NCI-H526 (cell line): Measurements from ENCODE around the gene SEMA5B.

ENCODE experiments used
- DNase-seq, 2 experiments: peaks; one replicate each; lab custom pipeline; 2025; lab: John Stamatoyannopoulos, UW

SEMA5B gene

DNA sequence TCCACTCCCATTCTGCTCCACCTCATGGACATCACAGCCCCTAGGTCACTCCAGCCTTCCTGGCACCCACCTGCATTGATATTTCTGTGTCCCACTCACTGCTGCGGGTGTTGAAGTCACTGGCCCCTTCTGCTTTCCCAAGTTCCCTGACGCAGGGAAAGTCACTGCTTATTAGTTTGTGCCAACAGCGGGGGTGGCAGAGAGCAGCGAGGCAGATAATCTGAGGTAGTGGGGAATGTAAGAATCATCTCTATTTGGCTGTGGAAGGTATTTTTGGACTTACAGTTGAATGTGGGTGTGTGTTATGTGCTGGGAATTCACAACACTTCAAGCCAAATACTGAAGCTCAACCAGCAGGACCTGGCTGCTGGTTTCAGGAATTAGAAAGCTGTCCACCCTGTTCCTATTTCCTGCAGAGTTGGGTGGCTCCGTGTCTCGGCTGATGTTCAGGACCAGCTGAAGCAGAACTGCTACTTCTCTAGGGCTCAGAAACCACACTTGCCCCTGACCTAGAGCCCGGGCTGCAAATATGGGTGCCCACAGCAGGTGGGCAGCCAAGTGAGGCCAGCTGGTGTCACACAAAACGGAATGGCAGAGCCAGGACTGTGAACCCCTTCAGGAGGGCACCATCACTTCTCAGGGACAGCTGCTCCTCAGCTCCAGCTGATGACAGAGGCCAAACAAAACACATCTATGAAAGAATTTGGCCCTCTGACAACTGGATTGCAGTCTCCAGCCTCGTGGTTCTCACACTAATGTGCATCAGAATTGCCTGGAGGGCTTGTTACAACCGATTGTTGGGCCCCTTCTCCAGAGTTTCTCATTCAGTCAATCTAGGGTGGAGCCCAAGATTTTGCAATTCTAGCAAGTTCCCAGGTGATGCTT lies 57.7 kb downstream of the SEMA5B start:
- no peak for DNase-seq

GRCh38 chr3:122967765-122968164 lies 59.8 kb downstream of the SEMA5B start:
- DNase-seq = no peak

- no peak for DNase-seq
These were observed 60.2 kb downstream of the SEMA5B start for GRCh38 chr3:122967356-122967755.

DNA sequence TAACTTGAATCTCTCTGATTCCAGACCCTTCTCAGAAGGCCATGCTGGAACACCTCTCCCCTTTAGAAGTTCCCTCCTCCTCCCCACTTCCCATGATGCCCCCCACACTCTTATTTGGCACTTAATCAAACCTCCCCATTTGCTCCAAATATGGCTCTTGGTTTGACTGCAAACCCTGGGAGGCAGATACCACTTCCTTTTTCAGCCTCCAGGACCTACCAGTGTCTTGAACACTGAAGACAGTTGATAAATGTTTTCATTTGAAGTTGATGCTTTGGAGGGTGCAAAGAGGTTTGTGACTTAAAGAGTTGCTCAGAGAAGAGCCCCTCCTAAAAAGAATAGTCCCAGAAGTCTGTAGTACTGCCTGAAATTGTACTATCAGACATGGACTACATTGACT lies 61.5 kb downstream of the SEMA5B start:
- DNase-seq = no peak

DNA sequence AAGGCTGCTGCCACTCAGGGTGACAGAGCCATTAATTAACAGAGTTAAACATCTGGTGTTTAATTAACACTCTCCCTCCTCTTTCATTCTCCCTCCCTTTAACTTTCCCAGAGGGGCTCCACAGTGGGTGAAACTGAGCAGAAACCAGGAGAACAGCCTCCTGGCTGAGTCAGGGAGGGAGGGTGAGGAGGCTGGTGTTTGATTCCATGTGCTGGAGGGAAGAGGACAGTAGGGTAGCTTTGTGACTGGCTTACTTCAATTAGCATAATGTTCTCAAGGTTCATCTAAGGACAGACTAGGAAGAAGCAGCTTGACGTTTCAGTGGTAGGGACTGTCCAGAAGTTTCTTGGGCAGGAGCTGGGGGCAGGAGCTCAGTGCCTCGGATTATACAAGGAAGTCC lies 62.8 kb downstream of the SEMA5B start:
- no peak for DNase-seq

DNA sequence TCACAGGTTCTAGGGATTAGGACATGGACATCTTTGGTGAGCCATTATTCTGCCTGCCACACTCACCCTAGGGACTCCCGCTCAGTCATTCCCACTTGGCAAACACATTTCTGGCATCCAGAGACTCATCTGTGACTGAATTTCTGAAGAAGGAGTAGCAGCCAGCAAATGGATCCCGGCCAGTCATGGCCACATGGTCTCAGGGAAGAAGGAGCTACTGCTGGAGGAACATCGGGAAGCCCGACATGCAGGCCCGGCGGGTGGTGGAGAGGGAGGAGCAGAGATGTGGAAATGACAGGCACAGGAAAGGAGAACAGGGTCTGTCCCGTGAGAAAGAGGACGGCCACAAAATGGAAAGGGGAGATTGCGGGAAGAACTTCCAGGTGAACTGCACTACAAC lies 65.4 kb downstream of the SEMA5B start:
- no peak for DNase-seq

- DNase-seq = no peak
These were observed 66.4 kb downstream of the SEMA5B start for GRCh38 chr3:122961146-122961545.

- peak in 1 of 2 experiments; percentile 14 for DNase-seq
These were observed 66.9 kb downstream of the SEMA5B start for GRCh38 chr3:122960652-122961051.

- no peak for DNase-seq
These were observed 68.2 kb downstream of the SEMA5B start for GRCh38 chr3:122959339-122959738.

DNA sequence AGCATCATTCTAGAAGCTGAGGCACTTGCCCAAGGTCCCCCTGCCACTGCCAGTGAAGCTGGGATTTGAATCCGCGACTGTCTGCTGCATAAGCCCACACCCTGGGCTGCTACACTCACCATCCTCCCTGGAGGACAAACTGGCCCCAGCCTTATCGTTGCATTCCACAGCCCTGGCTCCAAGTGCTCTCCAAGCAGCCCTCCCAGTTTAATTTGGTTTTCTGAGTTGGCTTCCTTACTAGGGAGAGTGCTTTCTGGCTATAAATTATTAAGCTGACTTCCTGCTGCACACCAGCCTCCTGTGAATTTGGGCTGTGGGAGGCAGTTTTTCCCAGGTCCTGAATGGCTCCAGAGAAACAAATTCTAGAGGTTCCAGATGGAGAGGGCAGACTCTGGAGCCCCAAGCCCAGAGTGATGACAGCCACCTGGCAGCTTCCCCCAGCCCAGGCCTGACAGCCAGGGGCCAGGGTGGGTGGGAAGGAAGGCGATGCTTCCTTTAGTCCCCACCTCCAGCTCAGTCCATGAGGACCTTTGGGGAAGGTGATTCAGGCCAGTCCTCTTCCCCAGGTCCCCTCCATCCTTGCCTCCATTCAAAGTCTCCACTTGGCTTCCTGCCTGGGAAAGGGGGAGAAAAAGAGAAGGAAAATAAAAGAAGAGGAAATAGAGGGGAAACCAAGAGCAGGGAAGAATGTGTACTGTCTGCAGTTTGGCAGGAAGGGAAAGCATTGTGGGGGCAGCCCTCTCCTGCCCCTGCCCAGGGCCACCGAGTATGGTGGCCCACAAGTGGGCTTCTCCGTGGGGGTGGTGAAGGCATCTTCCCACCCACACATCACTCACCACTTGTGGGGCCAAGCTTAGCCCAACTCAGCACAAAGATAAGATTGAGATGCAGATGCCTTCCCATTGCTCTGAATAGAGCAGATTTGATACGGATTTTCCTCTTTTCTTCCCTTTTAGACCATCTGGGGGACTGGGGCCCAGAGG lies 69.6 kb downstream of the SEMA5B start:
- DNase-seq = no peak

- no peak for DNase-seq
These were observed 70.7 kb downstream of the SEMA5B start for GRCh38 chr3:122956693-122957455.

GRCh38 chr3:122955916-122956692 lies 71.5 kb downstream of the SEMA5B start:
- no peak for DNase-seq

GRCh38 chr3:122952520-122952919 lies 75.0 kb downstream of the SEMA5B start:
- no peak for DNase-seq

GRCh38 chr3:122948408-122948807 lies 79.2 kb downstream of the SEMA5B start:
- DNase-seq = peak in 1 of 2 experiments; percentile 28

GRCh38 chr3:122947738-122948137 lies 79.8 kb downstream of the SEMA5B start:
- no peak for DNase-seq

GRCh38 chr3:122947196-122947595 lies 80.4 kb downstream of the SEMA5B start:
- no peak for DNase-seq

GRCh38 chr3:122946185-122946584 lies 81.4 kb downstream of the SEMA5B start:
- DNase-seq = no peak

DNA sequence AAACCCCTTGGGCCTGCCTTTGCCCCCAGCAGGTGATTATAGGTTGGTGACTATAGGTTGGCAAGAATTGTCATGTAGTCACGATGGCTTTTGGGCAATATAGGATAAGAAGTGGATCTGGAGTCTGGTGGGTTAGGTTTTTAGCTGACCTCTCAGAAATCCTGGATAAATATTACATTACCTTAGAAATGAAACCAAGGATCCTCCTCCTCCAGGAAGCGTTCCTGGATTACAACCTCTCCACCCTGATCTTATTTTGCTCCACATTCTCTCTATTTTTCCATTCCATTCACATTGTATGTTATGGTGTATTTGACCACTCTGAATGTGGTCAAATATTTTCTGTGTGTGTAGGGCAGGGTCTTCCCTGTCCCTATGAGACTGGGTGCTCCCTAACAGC lies 82.3 kb downstream of the SEMA5B start:
- no peak for DNase-seq

DNA sequence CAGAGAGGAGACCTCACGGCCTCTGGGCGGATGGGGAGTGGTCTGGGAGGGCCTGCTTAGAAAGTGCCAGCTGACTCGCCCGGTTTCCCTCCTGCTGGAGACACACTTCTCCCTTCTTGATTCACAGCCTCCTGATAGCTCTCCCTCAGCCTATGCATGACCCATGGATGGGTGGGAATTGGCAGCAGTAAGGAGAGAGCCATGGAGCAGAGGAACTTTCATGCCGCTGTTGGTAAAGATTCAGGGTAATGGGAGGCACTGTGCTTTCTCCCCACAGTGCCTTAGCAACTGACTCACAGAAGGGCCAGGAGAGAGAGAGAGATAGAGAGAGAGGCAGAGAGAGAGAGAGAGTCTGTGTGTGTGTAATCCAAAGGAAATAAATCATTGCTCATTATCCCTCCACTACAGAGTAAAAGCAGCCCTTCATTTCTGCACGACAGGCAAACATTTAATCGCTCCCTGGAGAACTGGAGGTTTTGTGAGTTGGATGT lies 82.8 kb downstream of the SEMA5B start:
- no peak for DNase-seq

GRCh38 chr3:122943828-122944190 lies 83.8 kb downstream of the SEMA5B start:
- no peak for DNase-seq
